ENCODE results near the gene ATP8B3.

ATP8B3 gene

DNA sequence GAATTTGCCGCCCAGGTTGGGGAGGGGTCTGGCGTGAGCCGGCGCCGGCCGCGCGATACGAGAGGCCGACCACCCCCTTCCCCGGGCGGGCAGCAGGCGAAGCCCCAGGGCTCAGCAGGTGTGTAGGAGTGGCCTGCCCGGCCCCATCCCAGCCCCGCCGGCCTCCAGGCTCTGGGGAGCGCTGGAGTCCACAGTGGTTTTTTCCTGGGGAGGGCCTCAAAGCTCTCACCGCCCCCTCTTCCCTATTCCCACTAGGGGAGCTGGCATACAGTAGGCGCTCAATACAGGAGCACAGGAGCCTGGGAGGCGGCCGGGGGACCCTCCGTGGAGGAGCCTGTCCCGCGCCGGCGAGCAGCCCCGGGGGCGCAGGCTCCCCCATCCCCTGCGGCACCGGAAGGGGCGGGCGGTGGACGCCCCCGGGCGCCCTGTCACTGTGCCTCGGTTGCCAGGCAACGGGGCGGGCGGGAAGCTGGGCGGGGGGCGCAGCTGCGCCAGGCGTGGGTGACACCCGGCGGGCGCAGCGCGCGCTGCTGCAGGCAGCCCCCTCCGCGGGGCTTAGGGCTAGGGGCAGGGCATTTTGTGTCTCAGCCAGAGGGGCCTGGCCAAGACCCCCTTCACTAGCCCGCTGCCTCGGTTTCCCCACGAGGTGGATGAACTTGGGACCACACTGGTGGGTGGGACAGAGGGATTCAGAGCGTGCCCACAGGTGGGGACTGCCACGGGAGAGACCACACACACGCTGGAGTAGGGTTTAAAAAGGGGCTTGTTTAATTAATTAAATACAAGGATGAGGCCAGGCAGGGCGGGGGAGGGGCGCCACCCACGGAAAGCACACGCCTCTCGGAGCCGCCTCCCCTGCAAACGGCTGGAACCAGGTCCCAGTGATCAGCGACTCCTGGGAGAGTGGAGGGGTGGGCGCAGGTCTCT is 39.8 kb upstream of the ATP8B3 start:
- DNase-seq (ENCODE audit: low spot score): no peak

DNA sequence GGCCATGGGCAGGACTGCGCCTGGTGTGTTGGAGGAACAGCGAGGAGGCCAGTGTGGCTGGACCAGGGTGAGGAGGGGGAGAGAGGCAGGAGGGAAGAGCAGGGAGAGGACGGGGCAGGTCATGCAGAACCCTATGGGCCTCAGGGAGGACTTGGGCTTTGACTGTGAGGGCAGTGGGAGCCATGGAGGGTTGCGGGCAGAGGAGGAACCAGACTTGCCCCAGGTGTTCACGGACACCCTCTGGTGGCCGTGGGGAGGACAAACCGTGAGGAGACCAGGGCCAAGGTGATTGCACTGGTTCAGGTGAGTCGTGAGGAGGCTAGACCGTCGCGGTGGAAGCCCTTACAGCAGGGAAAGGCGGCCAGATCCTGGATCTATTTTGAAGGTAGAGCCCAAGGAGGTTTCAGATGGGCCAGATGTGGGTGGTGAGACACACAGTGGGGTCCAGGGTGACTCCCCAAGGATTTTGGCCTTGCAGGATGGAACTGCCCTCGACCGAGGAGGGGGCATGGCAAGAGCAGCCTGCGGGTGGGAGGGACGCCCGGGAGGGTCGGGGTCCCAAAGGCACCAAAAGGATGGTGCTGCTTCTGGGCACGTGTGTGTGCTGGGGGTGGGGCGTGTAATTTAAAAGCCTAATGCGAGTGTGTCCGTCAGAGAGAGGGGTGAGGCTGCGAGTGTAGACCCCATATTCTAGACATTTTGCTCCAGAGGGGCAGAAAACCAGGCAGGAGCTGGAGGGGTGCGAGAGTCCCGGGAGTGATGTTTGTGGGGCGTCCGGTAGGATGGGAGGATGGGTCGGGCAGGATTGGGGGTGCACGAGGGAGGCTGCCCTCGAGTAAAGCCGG is 39.0 kb upstream of the ATP8B3 start:
- DNase-seq (ENCODE audit: low spot score): no peak

DNA sequence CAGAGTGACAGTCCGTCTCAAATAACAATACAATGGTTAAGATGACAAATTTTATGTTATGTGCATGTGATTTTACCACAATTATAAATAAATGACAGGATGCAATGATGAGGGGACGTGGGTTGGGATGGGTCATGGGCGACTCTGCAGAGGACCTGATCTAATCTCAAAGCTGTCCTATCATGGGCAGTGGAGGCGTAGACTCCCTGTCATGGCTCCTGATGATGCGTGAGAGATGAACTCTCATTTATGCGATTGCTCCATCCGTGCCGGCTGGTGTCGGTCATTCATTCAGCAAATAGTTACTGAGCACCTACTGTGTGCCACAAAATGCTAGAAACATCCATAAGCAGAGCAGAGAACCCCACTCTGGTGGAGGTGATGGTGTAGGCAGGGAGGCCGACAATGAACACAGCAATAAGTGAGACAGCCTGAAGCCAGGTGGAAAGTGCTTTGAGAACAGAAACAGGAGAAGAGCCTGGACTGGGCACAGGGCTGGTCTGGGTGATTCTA is 37.9 kb upstream of the ATP8B3 start:
- DNase-seq (ENCODE audit: low spot score): no peak

DNA sequence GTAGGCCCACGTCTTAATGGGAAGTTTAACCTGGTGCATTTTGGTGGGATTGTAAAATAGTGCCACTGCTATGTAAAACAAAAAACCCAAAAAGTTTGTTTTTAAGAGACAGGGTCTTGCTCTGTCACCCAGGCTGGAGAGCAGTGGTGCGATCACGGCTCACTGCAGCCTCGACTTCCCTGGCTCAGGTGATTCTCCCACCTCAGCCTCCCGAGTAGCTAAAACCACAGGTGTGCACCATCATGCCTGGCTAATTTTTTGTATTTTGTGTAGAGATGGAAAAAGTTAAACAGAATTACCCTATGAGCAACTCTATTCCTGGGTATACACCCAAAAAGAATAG is 37.0 kb upstream of the ATP8B3 start:
- DNase-seq (ENCODE audit: low spot score): no peak

DNA sequence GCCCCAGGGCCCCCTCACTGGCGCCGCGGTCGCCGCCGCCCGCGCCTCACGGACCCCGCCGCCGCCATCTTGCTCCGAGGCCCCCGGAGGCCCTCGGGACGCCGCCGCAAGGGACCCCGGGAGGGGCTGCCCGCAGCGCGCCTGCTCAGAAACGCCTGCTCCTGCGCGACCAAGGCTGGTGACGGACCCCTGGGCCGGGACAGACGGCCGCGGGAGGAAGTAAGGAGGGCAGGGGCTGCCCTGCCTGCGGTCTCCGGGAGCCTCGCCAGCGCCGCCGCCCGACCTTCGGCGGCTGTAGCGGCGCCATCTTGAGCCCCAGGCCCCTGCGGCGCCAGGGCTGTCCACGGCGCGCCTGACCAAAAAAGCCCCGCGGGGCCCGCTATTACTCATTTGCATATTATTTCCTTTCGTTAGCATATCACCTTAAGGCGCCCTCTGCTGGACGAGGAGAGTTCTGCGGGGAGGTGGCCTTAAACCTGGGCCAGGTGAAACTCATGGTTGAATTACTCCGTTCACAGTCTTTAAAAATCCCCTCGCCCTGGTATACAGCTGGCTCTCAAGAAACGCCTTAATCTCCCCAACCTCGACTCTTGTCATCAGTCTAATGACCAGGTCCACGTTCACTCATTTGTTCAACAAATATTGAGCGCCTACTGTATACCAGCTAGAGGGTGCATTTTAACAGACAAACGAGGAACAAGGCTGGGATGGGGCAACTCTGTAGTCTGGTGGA is 36.5 kb upstream of the ATP8B3 start, which contains the start of gene REXO1:
REXO1 (minus strand) TSS at position 85 of the 733 bp plus-strand sequence. CDS start 125 bp downstream, outside the sequence.
- DNase-seq (ENCODE audit: low spot score): peak; percentile 94

DNA sequence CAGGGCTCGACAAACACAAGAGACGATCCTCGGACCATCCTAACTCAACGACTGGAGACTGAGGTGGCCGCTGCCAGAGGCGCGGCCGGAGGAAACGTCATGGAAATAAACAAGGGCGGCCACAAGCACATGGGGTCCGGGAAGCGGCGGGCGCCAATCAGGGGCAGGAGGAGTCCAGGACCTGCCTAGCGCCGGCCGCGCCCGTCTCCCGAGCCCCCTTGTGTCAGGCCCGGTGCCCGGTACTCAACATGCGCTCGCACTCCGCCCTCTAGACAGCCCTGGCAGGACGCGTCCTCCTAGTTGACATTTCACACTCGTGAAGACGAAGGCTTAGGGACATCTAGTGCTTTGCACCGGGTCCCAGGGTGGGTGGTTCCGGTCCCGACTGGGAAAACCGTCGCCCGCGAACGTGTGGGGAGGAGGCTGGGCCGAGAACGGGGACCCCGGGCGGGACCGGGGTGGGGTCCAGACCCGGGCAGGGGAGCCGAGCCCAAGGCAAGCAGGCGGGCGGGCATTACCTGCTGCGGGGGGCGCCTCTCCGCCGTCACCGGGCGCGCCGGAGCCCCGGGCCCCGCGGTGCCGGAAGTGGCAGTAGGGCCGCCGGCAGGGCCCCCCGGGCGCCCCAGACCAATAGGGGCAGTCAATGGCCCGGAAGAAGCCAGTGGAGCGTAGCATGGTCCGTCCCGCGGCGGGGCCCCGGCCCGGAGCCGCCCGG is 35.8 kb upstream of the ATP8B3 start:
- no peak for DNase-seq (ENCODE audit: low spot score)

DNA sequence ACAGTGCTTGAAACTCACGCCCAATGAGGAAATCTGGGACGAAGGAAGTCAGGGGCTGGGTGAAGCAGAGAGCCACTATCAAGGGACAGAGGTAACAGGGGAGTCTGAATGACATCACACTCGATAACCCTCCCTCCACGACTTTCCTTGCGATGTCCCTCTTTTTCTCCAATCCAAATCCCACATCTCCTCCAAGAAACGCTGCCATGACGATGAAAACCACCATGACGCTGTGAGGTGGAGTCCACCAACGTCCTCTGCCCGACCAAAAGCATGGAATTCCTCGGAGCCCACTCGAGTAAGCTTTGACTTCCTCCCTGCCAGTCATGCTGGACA is 35.2 kb upstream of the ATP8B3 start:
- DNase-seq (ENCODE audit: low spot score): no peak

DNA sequence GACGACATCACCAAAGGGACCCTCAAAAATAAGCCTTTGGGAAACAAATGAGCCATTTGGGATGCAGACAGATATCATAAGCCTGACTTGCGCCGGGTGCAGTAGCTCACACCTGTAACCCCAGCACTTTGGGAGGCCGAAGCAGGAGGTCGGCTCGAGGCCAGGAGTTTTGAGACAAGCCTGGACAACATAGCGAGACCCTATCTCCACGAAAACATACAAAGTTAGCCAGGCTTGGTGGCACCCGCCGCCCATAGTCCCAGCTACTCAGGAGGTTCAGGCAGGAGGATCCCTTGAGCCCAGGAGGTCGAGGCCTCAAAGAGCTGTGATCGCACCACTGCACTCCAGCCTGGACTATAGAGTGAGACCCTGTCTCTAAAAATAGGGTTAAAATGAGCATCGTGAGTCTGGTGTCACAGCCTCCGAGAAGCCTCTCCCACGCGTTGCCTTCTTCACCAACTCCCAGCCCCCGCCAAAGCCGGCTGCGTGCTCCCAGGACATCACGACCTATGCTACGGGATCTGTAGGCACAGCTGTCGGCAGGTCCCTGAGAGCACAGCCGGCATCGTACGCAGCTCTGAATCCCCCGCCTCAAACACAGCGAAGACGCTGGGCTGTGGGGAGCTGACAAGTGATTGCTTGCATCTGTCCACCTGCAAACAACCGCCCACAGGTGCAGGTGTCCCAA is 34.6 kb upstream of the ATP8B3 start:
- DNase-seq (ENCODE audit: low spot score): no peak

DNA sequence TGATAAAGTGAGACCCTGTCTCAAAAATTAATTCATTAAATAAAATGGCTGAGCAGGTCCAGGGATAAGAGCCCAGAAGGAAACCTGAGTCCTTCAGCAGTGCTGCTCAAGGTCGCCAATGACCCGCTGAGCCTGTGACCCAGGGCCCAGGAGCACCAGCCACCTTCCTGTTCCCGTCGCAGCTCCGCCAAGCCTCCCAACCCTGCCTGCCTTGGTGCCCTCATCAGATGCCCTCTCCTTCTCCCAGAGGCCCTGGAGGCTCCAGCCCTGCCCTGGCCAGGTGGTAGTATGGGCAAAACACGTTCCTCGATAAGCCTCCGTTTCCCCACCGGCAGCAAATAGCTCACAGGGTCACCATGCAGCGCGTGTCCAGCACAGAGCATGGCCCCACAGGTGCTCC is 33.6 kb upstream of the ATP8B3 start:
- no peak for DNase-seq (ENCODE audit: low spot score)

DNA sequence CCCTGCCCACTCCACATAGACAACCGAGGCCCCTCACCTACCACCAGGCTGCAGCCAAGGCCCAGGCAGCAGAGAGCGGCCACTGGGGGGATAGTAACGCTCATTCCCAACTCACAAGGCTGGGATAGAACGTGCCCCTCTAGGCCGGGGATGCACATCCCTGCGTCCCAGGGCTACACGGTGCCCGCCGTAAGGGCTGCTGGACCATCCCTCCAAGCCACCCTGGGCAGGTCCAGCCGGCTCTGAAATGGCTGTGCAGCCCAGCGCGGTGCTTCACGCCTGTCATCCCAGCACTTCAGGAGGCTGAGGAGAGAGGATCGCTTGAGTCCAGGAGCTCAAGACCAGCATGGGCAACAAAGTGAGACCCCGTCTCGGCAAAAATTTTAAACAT is 33.0 kb upstream of the ATP8B3 start:
- DNase-seq (ENCODE audit: low spot score): no peak

DNA sequence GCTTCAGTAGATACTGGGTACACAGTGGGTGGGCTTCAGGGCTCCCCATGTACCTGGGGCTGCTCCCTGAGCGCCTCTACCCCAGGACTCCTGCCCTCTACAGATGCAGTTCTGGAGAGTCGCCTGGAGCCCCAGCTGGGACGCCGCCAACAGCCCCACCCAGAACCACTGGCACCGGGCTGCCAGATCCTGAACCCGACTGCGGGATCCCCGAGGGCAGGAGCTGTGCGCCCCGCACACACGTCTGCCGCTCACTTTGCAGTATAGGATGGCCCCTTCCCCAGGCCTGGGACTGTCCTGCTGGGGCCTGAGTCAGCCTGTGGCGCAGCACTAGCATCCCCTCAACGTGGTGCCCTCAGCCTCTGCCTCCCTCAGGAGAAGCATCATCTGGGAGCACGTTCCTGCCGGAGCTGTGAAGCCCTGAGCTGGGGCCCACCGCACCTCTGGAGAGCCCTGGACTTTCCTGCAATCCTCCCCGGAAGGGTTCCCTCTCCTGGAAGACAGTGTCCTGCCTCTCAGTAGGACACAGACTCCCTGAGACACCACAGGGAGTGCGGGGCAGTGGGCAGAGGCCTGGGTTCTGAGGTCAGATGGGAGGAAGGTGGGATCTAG is 32.5 kb upstream of the ATP8B3 start:
- no peak for DNase-seq (ENCODE audit: low spot score)

DNA sequence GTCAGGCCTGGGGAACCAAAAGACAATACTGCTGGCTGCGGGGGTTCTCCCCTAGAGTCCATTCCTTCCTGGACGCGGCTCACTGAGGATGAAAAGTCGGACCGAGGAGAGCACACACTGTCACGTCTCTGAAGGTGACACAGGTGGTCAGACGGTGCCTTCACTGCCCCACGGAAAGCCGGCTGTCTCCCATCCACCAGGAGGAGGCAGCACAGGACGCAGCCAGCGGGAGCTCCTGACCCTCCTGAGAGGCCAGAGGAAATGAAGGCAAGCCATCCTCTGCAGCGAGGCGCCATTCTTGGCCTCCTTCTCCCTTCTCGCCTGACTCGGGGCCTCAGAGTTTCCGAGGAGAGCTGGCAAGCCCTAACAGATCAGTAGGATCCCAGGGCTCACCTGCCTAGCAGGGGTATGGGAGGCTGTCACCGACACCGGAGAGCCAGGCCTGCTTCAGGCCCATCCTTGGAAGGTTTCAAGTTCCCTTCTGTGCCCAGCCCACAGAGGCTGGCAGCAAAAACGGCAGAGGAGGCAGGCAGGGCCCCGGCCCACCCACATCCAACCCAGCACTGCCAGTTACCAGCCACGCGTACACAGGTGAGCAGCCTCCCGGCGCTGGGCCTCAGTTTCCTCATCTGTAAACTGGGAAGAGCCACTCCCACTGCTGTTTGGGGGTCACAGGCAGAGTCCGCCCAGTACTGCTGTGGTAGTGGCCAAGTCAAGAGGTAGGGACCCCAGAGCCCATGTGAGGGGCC is 31.7 kb upstream of the ATP8B3 start:
- no peak for DNase-seq (ENCODE audit: low spot score)

DNA sequence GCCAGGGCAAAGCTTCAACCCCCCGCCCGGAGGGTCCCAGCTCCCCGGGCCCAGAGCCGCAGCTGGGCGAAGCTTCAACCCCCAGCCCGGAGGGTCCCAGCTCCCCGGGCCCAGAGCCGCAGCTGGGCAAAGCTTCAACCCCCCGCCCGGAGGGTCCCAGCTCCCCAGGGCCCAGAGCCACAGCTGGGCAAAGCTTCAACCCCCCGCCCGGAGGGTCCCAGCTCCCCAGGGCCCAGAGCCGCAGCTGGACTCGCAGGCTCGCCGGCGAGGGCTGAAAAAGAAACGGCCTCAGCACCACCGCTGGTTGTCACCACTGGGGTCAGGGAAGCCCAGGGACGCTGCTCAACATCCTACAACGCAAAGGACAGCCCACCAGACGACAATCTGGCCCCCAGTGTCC is 31.0 kb upstream of the ATP8B3 start:
- DNase-seq (ENCODE audit: low spot score): no peak

DNA sequence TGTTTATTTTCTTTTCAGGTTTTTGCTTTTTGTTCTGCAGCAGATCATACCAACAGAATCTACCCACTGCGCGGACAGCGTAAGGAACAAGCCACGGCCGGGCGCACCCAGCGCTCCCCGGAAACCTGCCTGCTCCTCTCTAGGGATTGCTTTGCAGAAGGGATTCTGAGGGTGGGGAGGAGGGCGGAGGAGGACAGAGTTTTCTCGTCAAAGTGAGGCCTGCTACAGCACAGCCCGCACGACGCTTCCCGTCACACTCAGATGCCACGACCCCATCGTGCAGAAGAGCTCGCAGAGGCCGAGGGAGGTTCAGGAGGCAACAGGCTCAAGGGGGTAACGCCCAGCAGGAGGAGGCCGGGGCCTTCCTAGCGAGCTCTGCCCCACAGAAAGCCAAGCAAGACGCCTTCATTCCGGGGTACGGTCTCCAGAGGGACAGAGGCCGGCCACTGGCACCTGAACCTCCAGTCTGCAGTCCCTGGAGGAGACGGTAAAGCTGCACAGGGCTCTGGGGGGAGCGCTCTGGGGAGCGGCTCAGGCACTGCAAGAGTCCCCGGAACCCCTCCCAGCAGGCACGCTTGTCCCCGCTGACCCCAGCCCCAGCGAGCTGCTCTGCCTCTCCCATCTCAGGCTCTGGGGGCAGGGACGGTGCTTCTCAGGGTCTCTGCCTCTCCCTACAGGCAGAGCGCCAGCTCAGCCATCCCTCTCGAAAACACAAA is 29.3 kb upstream of the ATP8B3 start:
- DNase-seq (ENCODE audit: low spot score): no peak

DNA sequence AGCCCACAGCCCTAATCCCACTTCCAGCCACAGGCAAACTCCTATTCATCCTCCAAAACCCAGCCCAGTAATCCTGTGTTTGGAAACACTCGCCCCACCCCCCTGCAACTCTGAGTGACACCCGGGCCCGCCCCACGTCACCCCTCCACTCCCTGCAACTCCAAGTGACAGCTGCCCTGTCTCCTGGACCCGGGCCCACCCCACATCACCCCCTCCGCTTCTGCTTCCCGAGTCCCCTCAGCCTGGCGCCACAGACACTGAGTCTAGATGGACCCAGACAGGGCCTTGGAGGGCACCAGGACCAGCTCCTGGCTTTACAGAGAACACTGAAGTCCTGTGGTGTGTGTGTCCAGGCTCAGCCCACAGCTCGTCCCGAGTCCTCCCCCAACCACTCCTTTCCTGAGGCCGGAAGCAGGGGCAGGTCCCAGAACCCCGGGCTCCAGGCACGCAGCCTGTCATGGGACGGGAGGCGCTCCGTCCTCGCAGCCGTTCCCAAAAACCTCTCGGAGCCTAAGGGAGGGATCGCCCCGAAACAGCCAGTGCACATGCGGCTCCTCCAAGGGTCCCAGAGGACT is 28.6 kb upstream of the ATP8B3 start:
- no peak for DNase-seq (ENCODE audit: low spot score)

DNA sequence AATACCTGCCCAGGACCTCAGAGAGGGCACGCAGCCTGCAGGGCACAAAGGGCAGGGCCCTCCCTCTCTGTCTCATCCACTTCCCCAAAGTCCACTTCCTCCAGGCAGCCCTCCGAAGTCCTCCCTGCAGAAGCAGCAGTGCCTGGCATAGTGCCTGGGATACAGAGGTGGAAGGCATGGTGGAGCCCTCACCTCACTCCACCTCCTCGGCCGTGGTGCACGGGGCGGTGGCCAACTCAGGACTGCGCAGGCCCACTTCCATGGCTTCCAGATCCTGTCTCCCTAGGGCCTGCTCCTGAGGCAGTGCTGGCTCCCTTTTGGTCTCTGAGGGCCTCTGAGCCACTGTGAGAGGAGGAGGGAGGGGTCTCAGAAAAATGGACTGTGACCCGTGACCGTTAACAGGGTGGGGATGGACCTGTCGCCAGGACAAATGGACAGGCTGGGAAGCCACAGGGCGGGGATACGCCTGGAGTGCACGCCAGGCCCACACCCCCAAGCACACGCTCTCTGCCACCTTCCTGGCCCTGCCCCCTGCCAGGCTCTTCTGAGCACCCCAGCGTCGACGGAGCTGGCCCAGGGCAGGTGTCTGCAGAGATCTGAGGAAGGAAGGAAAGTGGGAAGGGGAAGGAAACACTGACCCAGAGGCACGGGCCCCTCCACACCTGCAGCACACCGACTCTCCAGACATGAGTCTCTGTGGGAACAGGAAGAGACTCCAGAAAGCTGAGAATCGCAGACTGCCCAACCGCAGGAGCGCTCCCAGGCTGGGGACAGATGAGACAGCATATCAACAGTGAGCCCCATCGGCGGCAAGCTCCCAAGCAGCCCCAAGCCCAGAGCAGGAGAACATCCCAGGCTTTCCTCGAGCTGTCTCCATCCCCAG is 27.8 kb upstream of the ATP8B3 start:
- no peak for DNase-seq (ENCODE audit: low spot score)

DNA sequence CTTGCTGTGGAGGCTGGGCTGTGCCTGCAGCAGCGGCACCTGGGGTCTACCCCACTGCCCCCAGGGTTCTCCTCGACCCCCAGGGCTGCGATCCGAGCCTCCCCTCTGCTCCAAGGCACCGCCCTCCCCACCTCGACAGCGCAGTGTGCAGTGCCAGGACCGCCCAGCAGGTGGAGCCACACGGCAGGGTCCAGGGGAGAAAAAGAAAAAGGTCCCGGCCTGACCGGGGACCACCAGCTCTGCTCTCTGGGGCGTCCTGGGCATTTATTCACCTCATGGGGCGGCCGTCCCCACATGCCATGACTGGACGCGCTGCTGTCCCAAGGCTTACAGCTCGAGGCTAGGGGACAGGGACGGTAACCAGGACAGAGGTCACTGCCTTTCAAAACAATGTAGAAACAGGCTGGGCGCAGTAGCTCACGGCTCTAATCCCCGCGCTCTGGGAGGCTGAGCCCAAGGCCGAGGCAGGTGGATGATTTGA is 25.6 kb upstream of the ATP8B3 start:
- peak; percentile 90 for DNase-seq (ENCODE audit: low spot score)

DNA sequence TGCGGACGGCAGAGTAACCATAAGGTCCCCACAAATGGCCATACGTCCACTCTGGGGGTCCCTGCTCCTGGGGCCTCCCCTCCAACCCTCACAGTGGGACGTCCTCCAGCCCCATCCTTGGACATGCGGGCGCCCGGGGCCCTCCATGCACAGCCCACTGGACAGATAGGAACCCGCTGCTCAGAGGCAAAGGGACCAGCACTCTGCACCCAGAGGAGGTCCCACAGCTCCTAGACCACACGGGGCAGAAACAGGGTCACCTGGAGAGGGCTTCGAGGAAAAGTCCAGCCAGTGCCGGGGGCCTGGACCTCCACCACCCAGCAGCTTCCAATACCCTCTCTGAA is 25.1 kb upstream of the ATP8B3 start:
- DNase-seq (ENCODE audit: low spot score): no peak

Measured in D341Med (cell line).